Middle frontal gyrus (tissue), 1 donor: Measurements from ENCODE around the gene SEC23B.

Source experiments
- DNase-seq: peaks from one replicate; pipeline ENCODE4 v3.0.0-alpha.2; 2015; ENCODE audit warnings: low spot score; ENCODE audit errors: extremely low spot score

SEC23B gene

GRCh38 chr20:18587665-18588573, 80.2 kb downstream of the SEC23B start, which contains the start of gene DTD1:
DTD1 (plus strand) TSS chr20:18588054; CDS start chr20:18588073, 19 bp downstream.
- DNase-seq = peak; percentile 85

- no peak for DNase-seq
These were observed 80.8 kb downstream of the SEC23B start for GRCh38 chr20:18588574-18588933.

DNA sequence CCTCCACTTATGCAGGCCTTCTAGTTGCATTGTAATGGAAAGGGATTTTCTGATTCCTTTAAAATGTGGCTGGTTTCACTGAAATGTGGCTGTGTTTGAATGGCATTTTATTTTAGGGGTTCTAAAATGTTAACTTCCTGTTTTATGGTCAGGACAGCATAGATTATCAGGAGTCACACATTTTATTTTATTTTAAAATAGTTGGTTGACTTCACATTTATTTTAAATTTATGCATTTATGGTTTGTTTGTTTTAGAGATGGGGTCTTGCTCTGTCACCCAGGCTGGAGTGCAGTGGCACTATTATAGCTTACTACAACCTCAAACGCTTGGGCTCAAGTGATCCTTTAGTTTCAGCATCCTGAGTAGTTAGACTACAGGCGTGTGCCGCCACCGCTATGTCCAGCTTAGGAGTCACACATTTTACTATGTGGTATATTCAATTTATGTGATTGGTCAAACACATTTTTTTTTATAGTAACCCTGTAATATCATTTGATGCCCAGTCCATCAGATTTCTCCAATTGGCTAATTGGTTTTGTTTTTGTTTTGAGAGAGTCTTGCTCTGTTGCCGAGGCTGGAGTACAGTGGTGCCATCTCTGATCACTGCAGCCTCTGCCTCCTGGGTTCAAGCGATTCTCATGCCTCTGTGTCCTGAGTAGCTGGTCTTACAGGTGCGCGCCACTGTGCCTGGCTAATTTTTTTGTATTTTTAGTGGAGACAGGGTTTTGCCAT, 82.4 kb downstream of the SEC23B start:
- DNase-seq = no peak

DNA sequence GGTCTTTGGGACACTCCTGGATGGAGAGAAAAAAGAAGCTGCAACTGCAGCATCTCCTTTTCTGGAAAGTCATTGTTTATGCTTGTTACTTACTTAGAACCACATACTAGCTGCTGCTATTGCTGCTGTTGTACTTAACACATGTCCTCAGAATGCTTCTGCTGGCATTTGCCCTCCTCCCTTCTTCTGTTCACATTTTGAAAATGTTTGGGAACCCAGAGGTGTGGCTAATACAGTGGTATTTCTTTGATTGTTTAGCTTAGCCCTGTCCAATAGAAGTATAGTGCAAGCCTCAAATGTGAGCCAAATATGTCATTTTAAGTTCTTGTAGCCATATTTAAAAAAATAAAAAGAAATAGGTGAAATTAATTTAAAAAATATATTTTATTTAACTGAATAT, 88.5 kb downstream of the SEC23B start:
- DNase-seq = no peak

DNA sequence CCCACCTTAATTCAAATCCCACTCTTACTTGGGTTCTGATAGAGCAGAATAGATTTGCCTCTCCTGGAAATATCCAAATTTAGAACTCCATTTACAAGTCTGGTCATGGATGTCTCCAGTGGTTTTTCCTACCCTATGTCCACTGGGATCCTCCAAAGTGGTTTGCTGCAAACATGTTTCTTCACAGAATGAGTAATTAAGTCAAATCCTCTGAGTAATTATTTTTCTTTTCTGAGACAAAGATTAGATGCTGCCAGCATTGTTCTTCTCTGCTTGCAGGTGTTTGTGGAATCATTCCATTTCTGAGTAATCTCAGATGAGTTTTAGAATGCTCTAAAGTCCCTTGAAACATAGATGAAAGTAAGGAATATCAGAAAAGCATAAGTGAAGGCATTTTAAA, 102.0 kb downstream of the SEC23B start:
- DNase-seq = no peak
